ENCODE data around the gene SERAC1. TPM values are rescaled to one million over a fixed set of nuclear protein-coding genes. Genes with fewer than 3 reads are reported as not detected.

Gene SERAC1
- total and polyA plus RNA-seq, 2 donors (not counting 1 experiment from before 2014, with no cell fraction given) = 1.9 to 5.8 TPM

DNA sequence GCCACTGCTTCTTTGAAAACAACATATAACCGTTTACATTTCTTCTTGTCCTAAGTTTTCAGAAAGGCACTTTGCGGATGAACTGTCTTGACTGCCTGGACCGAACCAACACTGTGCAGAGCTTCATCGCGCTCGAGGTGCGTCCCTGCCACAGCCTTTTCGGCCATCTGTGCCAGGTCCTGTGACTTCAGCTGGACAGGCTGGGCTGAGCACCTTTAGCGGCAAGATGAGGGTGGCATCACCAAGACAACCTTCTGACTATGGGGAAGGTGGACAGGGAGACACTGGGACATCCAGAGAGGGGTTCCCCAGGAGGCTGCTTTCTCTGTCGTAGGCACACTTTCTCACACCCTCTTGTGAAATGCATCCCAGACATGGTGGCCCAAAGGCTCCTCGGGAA lies 104.3 kb downstream of the SERAC1 start:
- no peak overlapping the region for H3K9ac ChIP-seq (ENCODE audit: low read length)
- no peak overlapping the region for H3K27ac Mint-ChIP-seq

DNA sequence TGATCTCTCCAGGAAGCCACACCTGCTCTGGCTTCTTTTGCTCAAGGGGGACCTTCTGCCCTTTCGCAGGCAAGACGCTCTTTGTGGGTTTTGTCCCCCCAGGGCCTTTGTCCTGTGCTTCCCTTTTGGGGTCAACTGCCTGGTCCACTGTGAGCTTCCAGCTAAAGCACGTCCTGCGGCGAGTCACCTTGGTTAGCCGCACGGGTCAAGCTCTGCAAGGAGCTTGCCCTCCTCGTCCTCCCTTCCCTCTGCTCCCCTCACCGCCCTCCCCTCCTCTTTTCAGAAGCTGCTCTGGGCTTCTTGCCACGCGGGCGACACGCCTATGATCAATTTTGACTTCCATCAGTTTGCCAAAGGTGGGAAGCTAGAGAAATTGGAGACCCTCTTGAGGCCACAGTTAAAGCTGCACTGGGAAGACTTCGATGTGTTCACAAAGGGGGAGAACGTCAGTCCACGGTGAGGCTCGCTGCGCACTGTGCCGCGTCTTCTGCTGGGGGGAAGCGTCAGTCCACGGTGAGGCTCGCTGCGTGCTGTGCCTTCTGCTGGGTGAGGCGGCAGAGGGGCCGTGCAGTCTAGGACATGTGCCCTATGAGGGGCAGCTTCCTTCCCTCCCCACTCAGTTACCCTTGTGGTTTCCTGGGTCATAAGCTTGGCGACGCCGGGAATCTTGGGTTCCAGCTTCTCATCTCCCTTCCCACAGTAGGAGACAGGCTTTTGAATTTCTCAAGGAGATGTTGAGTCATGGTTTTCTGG lies 106.2 kb downstream of the SERAC1 start:
- Histone ChIP-seq H3K9ac (ENCODE audit: low read length) (no peak overlapping the region), H3K9me3 (ENCODE audit: control extremely low read depth in 1 of 3, control insufficient read depth in 2 of 3, insufficient read depth in 1 of 3, low read length in 2 of 3) (peaks cover 0 to 3% (median 0%) of the 10 kb centered on the region in 3 donors), H3K4me1 (ENCODE audit: control insufficient read depth in 2 of 2, insufficient read depth in 2 of 2, low read length in 2 of 2) (no peaks in the 10 kb centered on the region), H3K4me3 (ENCODE audit: control extremely low read depth in 1 of 5, extremely low read depth in 1 of 5, insufficient read depth in 1 of 5, low read depth in 2 of 5, low read length in 4 of 5) (no peak overlapping the region), H3K27ac (ENCODE audit: low read length in 2 of 2) (no peak overlapping the region), H4K20me1 (ENCODE audit: control insufficient read depth, insufficient read depth, low read length, poor library complexity, severe bottlenecking) (no peaks in the 10 kb centered on the region), H3K79me2 (ENCODE audit: control insufficient read depth, insufficient read depth, low read length) (no peaks in the 10 kb centered on the region), H3K36me3 (replicated peaks in 1 of 2; ENCODE audit: control extremely low read depth in 1 of 2, control insufficient read depth in 1 of 2, extremely low read depth in 1 of 2, insufficient read depth in 2 of 2, low read length in 1 of 2) (peaks cover 0 to 21% of the 10 kb centered on the region in 2 experiments), H3K4me2 (replicated peaks; ENCODE audit: low read depth, low read length, poor library complexity, severe bottlenecking) (no peak overlapping the region), H2AFZ (ENCODE audit: insufficient read depth, low read depth, low read length, poor library complexity, severe bottlenecking) (no peak overlapping the region), H3K27me3 (replicated peaks in 1 of 4; ENCODE audit: control extremely low read depth in 1 of 4, control insufficient read depth in 3 of 4, insufficient read depth in 4 of 4, low read length in 3 of 4) (no peaks in the 10 kb centered on the region)
- no peak overlapping the region for H3K4me3 Mint-ChIP-seq
- ChIA-PET CTCF (interaction anchor here (1.1 to 1.6 kb wide), 2 partner anchors 10 kb away, joined by 3 to 5 read pairs; no protein-coding TSS in a partner anchor), POLR2A (no interaction called here)
- H3K27me3 Mint-ChIP-seq = no peaks in the 10 kb centered on the region
- WGBS (ENCODE audit: insufficient coverage) = over 99% methylated on average over 21 of the region's 29 CpGs
- no peak overlapping the region for H3K27ac Mint-ChIP-seq
- H3K9me3 Mint-ChIP-seq (ENCODE audit: insufficient read depth) = no peaks in the 10 kb centered on the region
- no peak for DNase-seq
- TF ChIP-seq, protein P1, sequence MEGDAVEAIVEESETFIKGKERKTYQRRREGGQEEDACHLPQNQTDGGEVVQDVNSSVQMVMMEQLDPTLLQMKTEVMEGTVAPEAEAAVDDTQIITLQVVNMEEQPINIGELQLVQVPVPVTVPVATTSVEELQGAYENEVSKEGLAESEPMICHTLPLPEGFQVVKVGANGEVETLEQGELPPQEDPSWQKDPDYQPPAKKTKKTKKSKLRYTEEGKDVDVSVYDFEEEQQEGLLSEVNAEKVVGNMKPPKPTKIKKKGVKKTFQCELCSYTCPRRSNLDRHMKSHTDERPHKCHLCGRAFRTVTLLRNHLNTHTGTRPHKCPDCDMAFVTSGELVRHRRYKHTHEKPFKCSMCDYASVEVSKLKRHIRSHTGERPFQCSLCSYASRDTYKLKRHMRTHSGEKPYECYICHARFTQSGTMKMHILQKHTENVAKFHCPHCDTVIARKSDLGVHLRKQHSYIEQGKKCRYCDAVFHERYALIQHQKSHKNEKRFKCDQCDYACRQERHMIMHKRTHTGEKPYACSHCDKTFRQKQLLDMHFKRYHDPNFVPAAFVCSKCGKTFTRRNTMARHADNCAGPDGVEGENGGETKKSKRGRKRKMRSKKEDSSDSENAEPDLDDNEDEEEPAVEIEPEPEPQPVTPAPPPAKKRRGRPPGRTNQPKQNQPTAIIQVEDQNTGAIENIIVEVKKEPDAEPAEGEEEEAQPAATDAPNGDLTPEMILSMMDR (IDR thresholded peaks at IDR 0.05) = no peak
- no peak for TF ChIP-seq EZH2 (IDR thresholded peaks at IDR 0.05; ENCODE audit: borderline replicate concordance, insufficient read depth, low read depth, low read length, poor library complexity, severe bottlenecking)
- intact Hi-C loops (cut with micrococcal nuclease) = no loop called here
- peaks cover 4% of the 10 kb centered on the region for H3K4me1 Mint-ChIP-seq
- ATAC-seq (ENCODE audit: low read depth) = no peak

More for the DNA sequence above, 104.3 kb downstream of the SERAC1 start:
- no peak for DNase-seq
- Histone ChIP-seq H3K4me1 (ENCODE audit: control insufficient read depth in 2 of 2, insufficient read depth in 2 of 2, low read length in 2 of 2) (no peaks in the 10 kb centered on the region), H3K36me3 (replicated peaks in 1 of 2; ENCODE audit: control extremely low read depth in 1 of 2, control insufficient read depth in 1 of 2, extremely low read depth in 1 of 2, insufficient read depth in 2 of 2, low read length in 1 of 2) (peaks cover 0 to 23% of the 10 kb centered on the region in 2 experiments), H3K27ac (ENCODE audit: low read length in 2 of 2) (no peak overlapping the region), H3K79me2 (ENCODE audit: control insufficient read depth, insufficient read depth, low read length) (no peaks in the 10 kb centered on the region), H3K4me3 (ENCODE audit: control extremely low read depth in 1 of 5, extremely low read depth in 1 of 5, insufficient read depth in 1 of 5, low read depth in 2 of 5, low read length in 4 of 5) (no peak overlapping the region), H4K20me1 (ENCODE audit: control insufficient read depth, insufficient read depth, low read length, poor library complexity, severe bottlenecking) (no peaks in the 10 kb centered on the region), H3K27me3 (replicated peaks in 1 of 4; ENCODE audit: control extremely low read depth in 1 of 4, control insufficient read depth in 3 of 4, insufficient read depth in 4 of 4, low read length in 3 of 4) (no peaks in the 10 kb centered on the region), H2AFZ (ENCODE audit: insufficient read depth, low read depth, low read length, poor library complexity, severe bottlenecking) (no peak overlapping the region), H3K9me3 (ENCODE audit: control extremely low read depth in 1 of 3, control insufficient read depth in 2 of 3, insufficient read depth in 1 of 3, low read length in 2 of 3) (peaks cover 0 to 3% (median 0%) of the 10 kb centered on the region in 3 donors), H3K4me2 (replicated peaks; ENCODE audit: low read depth, low read length, poor library complexity, severe bottlenecking) (no peak overlapping the region)
- ChIA-PET CTCF (interaction anchor here (0.7 to 1.6 kb wide), 2 partner anchors 8 to 17 kb away, joined by 3 to 5 read pairs; no protein-coding TSS in a partner anchor), POLR2A (no interaction called here)
- intact Hi-C loops (cut with micrococcal nuclease) = no loop called here
- TF ChIP-seq, protein P1 (IDR thresholded peaks at IDR 0.05) = no peak
- no peak for TF ChIP-seq EZH2 (IDR thresholded peaks at IDR 0.05; ENCODE audit: borderline replicate concordance, insufficient read depth, low read depth, low read length, poor library complexity, severe bottlenecking)
- H3K4me1 Mint-ChIP-seq = no peaks in the 10 kb centered on the region
- no peak for ATAC-seq (ENCODE audit: low read depth)
- no peaks in the 10 kb centered on the region for H3K9me3 Mint-ChIP-seq (ENCODE audit: insufficient read depth)
- H3K27me3 Mint-ChIP-seq = no peaks in the 10 kb centered on the region
- WGBS (ENCODE audit: insufficient coverage) = over 99% methylated on average over 11 of the region's 11 CpGs
- no peak overlapping the region for H3K4me3 Mint-ChIP-seq

Data from B cell (primary cell).